ENCODE data around the gene NHERF2.

DNA sequence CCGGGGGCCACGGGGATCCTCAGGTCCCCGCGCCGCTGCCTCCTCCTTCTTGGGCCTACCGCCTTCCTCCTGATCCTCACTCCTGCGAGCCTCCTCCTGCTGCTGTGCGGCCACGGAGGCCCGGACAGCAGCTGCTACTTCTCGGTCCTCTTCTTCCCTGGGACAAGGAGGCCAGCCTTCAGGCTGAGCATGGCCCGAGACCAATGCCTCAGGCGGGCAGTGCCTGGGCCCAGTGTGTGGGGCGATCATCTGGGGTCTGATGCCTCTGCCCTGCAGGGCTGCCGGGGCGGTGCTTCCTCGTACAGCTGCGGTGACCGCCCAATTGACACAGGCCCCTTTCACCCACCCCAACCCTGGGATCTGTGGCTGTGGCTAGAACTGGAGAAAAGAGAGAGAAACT is 25.7 kb upstream of the NHERF2 start:
- TF ChIP-seq, protein P1, sequence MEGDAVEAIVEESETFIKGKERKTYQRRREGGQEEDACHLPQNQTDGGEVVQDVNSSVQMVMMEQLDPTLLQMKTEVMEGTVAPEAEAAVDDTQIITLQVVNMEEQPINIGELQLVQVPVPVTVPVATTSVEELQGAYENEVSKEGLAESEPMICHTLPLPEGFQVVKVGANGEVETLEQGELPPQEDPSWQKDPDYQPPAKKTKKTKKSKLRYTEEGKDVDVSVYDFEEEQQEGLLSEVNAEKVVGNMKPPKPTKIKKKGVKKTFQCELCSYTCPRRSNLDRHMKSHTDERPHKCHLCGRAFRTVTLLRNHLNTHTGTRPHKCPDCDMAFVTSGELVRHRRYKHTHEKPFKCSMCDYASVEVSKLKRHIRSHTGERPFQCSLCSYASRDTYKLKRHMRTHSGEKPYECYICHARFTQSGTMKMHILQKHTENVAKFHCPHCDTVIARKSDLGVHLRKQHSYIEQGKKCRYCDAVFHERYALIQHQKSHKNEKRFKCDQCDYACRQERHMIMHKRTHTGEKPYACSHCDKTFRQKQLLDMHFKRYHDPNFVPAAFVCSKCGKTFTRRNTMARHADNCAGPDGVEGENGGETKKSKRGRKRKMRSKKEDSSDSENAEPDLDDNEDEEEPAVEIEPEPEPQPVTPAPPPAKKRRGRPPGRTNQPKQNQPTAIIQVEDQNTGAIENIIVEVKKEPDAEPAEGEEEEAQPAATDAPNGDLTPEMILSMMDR (IDR thresholded peaks at IDR 0.05; ENCODE audit: low read depth, low read length) = no peak
- no peak for TF ChIP-seq POLR2A (IDR thresholded peaks at IDR 0.05; ENCODE audit: extremely low read depth, insufficient read length)
- TF ChIP-seq, protein P2, sequence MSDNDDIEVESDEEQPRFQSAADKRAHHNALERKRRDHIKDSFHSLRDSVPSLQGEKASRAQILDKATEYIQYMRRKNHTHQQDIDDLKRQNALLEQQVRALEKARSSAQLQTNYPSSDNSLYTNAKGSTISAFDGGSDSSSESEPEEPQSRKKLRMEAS (IDR thresholded peaks at IDR 0.05; ENCODE audit: low read depth, low read length) = no peak

Data from NB4 (cell line).